HUES6 (cell line): Measurements from ENCODE around the gene ANGEL2.
"Not testable (repeated sequence)": the region's sequence is repeated elsewhere in the genome, so short reads cannot be mapped to it uniquely, and the experiment has no call there.

Experiments used
- H3K27ac ChIP-seq: 2 replicates; pipeline ENCODE4 v1.7.0; 2013; ENCODE audit warnings: low read depth, mild to moderate bottlenecking, low read length, inconsistent platforms
- H3K27me3 ChIP-seq: 2 replicates; pipeline ENCODE4 v1.6.1; 2013; ENCODE audit warnings: low read length; ENCODE audit not compliant: control insufficient read depth, insufficient read depth
- H3K36me3 ChIP-seq: 2 replicates; pipeline ENCODE4 v1.6.1; 2013; ENCODE audit warnings: low read length; ENCODE audit not compliant: control insufficient read depth, insufficient read depth
- H3K4me1 ChIP-seq: 2 replicates; pipeline ENCODE4 v1.6.1; 2013; ENCODE audit warnings: low read length; ENCODE audit not compliant: control insufficient read depth, insufficient read depth
- H3K4me3 ChIP-seq: 2 replicates; pipeline ENCODE4 v1.5.1; 2013; ENCODE audit warnings: low read depth, low read length
- H3K9ac ChIP-seq: one replicate; pipeline ENCODE4 v1.6.1; 2013; ENCODE audit warnings: mild to moderate bottlenecking, low read length
- H3K9me3 ChIP-seq: 2 replicates; pipeline ENCODE4 v1.6.1; 2013; ENCODE audit warnings: low read depth, low read length; ENCODE audit not compliant: control insufficient read depth, insufficient read depth

ANGEL2 gene

DNA sequence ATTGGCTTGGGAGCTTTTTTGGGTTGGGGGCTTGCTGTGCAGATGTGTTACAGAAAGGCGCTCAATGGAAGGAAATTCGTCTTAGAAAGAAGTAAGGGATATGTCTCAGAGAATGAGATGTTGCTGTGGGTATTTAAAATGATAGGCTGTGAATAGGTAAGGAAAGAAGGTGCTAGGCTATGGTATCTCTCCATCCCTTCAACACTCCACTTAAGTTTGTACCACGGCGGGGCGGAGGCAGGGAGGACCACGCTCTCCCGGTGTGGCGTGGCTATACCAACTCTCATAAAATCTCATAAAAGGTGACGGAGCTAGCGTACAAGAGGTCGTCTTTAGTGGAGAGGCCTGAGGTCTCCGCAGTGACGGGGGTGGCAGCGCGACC is 35.1 kb upstream of the ANGEL2 start:
- H3K4me3 ChIP-seq, result peak overlapping the region; percentile 89
- peaks cover 14% of the 10 kb centered on the region for H3K4me1 ChIP-seq
- no peak overlapping the region; the same call in 1 of the 2 replicates for H3K27ac ChIP-seq
- H3K9ac ChIP-seq, result peak overlapping the region; percentile 73
- H3K9me3 ChIP-seq, result no peaks in the 10 kb centered on the region
- H3K27me3 ChIP-seq, result no peaks in the 10 kb centered on the region
- no peaks in the 10 kb centered on the region for H3K36me3 ChIP-seq

GRCh38 chr1:213049232-213049631 is 33.6 kb upstream of the ANGEL2 start:
- H3K27ac ChIP-seq, result no peak overlapping the region
- H3K9me3 ChIP-seq, result no peaks in the 10 kb centered on the region
- H3K4me1 ChIP-seq, result peaks cover 14% of the 10 kb centered on the region
- no peak overlapping the region for H3K4me3 ChIP-seq
- H3K27me3 ChIP-seq, result no peaks in the 10 kb centered on the region
- H3K9ac ChIP-seq, result no peak overlapping the region
- no peaks in the 10 kb centered on the region for H3K36me3 ChIP-seq

- not testable (repeated sequence) for H3K27ac ChIP-seq, H3K36me3 ChIP-seq, H3K27me3 ChIP-seq, H3K9me3 ChIP-seq, H3K4me3 ChIP-seq, H3K9ac ChIP-seq
- peaks cover 20% of the 10 kb centered on the region; the same call in 1 of the 2 replicates for H3K4me1 ChIP-seq
These were observed 29.9 kb upstream of the ANGEL2 start for GRCh38 chr1:213045321-213046226.

DNA sequence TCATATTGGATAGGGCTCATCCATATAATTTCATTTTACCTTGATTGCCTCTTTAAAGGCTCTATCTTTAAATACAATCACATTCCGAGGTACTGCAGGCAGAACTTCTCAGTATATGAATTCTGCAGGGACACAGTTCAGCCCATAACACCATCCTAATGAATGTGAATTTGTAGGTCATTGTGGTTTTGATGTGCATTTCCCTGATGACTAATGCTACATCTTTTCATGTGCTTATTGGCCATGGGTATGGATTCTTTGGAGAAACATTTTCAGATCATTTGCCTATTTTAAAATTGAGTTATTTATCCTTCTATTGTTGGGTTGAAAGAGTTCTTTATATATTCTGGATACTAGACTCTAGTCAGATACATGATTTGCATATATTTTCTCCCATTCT is 25.8 kb upstream of the ANGEL2 start:
- no peak overlapping the region for H3K27ac ChIP-seq
- no peaks in the 10 kb centered on the region for H3K27me3 ChIP-seq

DNA sequence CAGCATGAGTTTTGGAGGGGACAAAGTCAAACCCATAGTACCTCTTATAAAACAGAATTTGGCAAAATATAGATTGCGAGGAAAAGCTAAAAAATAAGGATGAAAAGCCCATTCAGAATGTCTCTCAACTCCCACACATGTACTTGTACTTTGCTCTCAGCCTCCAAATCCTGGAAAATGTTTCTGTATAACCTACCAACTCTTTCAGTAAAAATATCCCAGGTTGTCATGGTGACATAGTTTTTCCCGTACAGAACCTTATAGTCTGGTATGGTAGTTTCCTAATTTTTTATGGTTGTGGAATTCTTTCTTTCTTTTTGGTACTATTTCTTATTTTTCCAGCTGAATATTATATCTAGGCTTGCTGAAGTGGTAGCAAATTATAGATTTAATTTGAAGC is 19.9 kb upstream of the ANGEL2 start:
- Histone ChIP-seq H3K36me3 (no peaks in the 10 kb centered on the region), H3K27me3 (no peaks in the 10 kb centered on the region), H3K9ac (no peak overlapping the region), H3K4me1 (0 out of 2 replicates have a peak, but pooled peaks cover under 1% of the 10 kb centered on the region), H3K9me3 (peaks cover 4% of the 10 kb centered on the region; the same call in 1 of the 2 replicates), H3K4me3 (no peak overlapping the region), H3K27ac (no peak overlapping the region)

More for the DNA sequence above, 25.8 kb upstream of the ANGEL2 start:
- no peaks in the 10 kb centered on the region for H3K9me3 ChIP-seq
- no peaks in the 10 kb centered on the region for H3K36me3 ChIP-seq
- peaks cover 13% of the 10 kb centered on the region; the same call in 1 of the 2 replicates for H3K4me1 ChIP-seq
- H3K9ac ChIP-seq, result no peak overlapping the region
- H3K4me3 ChIP-seq, result no peak overlapping the region

DNA sequence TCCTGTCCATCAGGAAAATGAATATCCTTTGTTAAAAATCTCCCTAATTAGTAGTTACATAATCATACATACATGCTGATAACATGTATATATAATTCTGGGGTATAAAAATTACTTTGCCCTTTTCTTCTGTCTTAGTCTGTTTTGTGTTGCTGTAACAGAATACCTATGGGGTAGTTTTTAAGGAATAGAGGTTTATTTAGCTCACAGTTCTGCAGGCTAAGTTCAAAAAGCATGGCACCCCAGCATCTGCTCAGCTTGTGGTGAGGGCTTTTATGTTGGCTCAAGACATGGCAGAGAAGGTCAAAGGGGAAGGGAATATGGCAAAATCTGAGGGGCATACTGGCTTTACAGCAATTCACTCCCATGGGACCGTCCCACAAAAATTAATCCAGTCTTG is 19.0 kb upstream of the ANGEL2 start:
- Histone ChIP-seq H3K9me3 (peaks cover 4% of the 10 kb centered on the region; the same call in 1 of the 2 replicates), H3K4me3 (no peak overlapping the region), H3K27me3 (no peaks in the 10 kb centered on the region), H3K27ac (no peak overlapping the region), H3K4me1 (no peaks in the 10 kb centered on the region), H3K9ac (no peak overlapping the region), H3K36me3 (no peaks in the 10 kb centered on the region)

GRCh38 chr1:213032651-213033050 is 17.0 kb upstream of the ANGEL2 start:
- Histone ChIP-seq H3K4me1 (no peaks in the 10 kb centered on the region), H3K9me3 (peaks cover 4% of the 10 kb centered on the region; the same call in 1 of the 2 replicates), H3K9ac (no peak overlapping the region), H3K27ac (no peak overlapping the region), H3K27me3 (no peaks in the 10 kb centered on the region), H3K4me3 (no peak overlapping the region), H3K36me3 (no peaks in the 10 kb centered on the region)

GRCh38 chr1:213027024-213027423 is 11.4 kb upstream of the ANGEL2 start:
- not testable (repeated sequence) for H3K36me3 ChIP-seq, H3K27me3 ChIP-seq, H3K27ac ChIP-seq

DNA sequence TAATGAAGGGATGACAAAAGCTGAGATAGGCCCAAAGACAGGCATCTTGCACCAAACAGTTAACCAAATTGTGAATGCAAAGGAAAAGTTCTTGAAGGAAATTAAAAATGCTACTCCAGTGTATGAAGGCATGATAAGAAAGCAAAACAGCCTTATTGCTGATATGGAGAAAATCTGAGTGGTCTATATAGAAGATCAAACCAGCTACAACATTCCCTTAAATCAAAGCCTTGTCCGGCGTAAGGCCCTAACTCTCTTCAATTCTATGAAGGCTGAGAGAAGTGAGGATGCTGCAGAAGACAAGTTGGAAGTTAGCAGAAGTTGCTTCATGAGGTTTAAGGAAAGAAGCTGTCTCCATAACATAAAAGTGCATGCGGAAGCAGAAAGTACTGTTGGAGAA is 4.3 kb upstream of the ANGEL2 start:
- Histone ChIP-seq H3K4me3 (no peak overlapping the region), H3K27ac (no peak overlapping the region), H3K9ac (no peak overlapping the region), H3K27me3 (no peaks in the 10 kb centered on the region), H3K36me3 (no peaks in the 10 kb centered on the region), H3K9me3 (peaks cover 11% of the 10 kb centered on the region), H3K4me1 (no peaks in the 10 kb centered on the region)

More at GRCh38 chr1:213027024-213027423, 11.4 kb upstream of the ANGEL2 start:
- not testable (repeated sequence) for H3K4me1 ChIP-seq, H3K4me3 ChIP-seq, H3K9ac ChIP-seq
- H3K9me3 ChIP-seq, result peaks cover 16% of the 10 kb centered on the region

DNA sequence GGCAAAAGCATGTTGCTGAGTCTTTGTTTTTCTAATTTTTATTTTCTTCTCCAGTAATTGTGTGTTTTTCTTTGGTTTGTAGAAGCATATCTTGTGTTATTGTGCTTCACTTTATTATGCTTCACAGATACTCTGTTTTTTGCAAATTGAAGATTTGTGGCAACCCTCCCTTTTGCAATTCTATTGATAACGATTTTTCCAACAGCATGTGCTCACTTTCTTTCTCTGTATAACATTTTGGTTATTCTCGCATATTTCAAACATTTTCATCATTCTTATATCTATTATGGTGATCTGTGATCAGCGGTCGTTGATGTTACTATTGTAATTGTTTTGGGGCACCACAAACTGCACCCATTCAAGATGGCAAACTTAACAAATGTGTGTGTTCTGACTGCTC is 3.8 kb upstream of the ANGEL2 start:
- no peaks in the 10 kb centered on the region for H3K4me1 ChIP-seq
- H3K9me3 ChIP-seq, result peaks cover 8% of the 10 kb centered on the region; the same call in 1 of the 2 replicates
- H3K4me3 ChIP-seq, result no peak overlapping the region
- no peak overlapping the region for H3K27ac ChIP-seq
- H3K36me3 ChIP-seq, result no peaks in the 10 kb centered on the region
- no peak overlapping the region for H3K9ac ChIP-seq
- H3K27me3 ChIP-seq, result no peaks in the 10 kb centered on the region

GRCh38 chr1:213017447-213018273 is 2.0 kb upstream of the ANGEL2 start:
- Histone ChIP-seq H3K4me3 (no peak overlapping the region), H3K9me3 (no peaks in the 10 kb centered on the region), H3K27me3 (no peaks in the 10 kb centered on the region), H3K9ac (no peak overlapping the region), H3K4me1 (no peaks in the 10 kb centered on the region), H3K36me3 (peaks cover 5% of the 10 kb centered on the region), H3K27ac (no peak overlapping the region)
